ENCODE results near the gene UPF1. TPM values are rescaled to one million over a fixed set of nuclear protein-coding genes. Genes with fewer than 3 reads are reported as not detected.

The UPF1 gene
- total and polyA plus RNA-seq, 4 donors: 48.3 to 89.2 (median 64.5) TPM

- no peaks in the 10 kb centered on the region for H3K9me3 ChIP-seq (ENCODE audit: control insufficient read depth in 4 of 4, insufficient read depth in 3 of 4, low read length in 3 of 4)
- no peak overlapping the region for H3K4me3 ChIP-seq
- no peak for ATAC-seq (ENCODE audit: insufficient read depth, low FRiP score)
- no peak for TF ChIP-seq CTCF (IDR thresholded peaks at IDR 0.05; ENCODE audit: control extremely low read depth, extremely low read depth)
- DNase-seq: no peak
- no peaks in the 10 kb centered on the region for H3K36me3 ChIP-seq (ENCODE audit: control insufficient read depth in 4 of 4, insufficient read depth in 4 of 4, low read length in 4 of 4)
- H3K27ac ChIP-seq (ENCODE audit: low read depth in 1 of 2, low read length in 1 of 2): no peak overlapping the region
- H3K4me1 ChIP-seq (ENCODE audit: control insufficient read depth in 5 of 5, insufficient read depth in 5 of 5, low read length in 5 of 5): peaks cover 0 to 3% (median 0%) of the 10 kb centered on the region in 5 donors
- H3K9ac ChIP-seq (ENCODE audit: insufficient read depth in 1 of 2, low read length in 2 of 2): no peak overlapping the region
- H3K27me3 ChIP-seq (ENCODE audit: control insufficient read depth in 3 of 3, insufficient read depth in 3 of 3, low read length in 2 of 3): peaks cover 0 to 30% (median 24%) of the 10 kb centered on the region in 3 donors
These were observed 31.7 kb upstream of the UPF1 start for GRCh38 chr19:18800079-18800478.

- H3K9ac ChIP-seq (ENCODE audit: insufficient read depth in 1 of 2, low read length in 2 of 2): no peak overlapping the region
- H3K4me1 ChIP-seq (ENCODE audit: control insufficient read depth in 5 of 5, insufficient read depth in 5 of 5, low read length in 5 of 5): peaks cover 0 to under 1% (median 0%) of the 10 kb centered on the region in 5 donors
- 78 to 82% methylated on average over 10 of the region's 10 CpGs for WGBS, 2 donors
- H3K27ac ChIP-seq (ENCODE audit: low read depth in 1 of 2, low read length in 1 of 2): no peak overlapping the region
- ATAC-seq (ENCODE audit: insufficient read depth, low FRiP score) (no peak), DNase-seq (no peak)
- H3K9me3 ChIP-seq (ENCODE audit: control insufficient read depth in 4 of 4, insufficient read depth in 3 of 4, low read length in 3 of 4): no peaks in the 10 kb centered on the region
- H3K27me3 ChIP-seq (ENCODE audit: control insufficient read depth in 3 of 3, insufficient read depth in 3 of 3, low read length in 2 of 3): peaks cover 0 to 30% (median 24%) of the 10 kb centered on the region in 3 donors
- TF ChIP-seq CTCF (IDR thresholded peaks at IDR 0.05; ENCODE audit: control extremely low read depth, extremely low read depth): no peak
- H3K36me3 ChIP-seq (ENCODE audit: control insufficient read depth in 4 of 4, insufficient read depth in 4 of 4, low read length in 4 of 4): no peaks in the 10 kb centered on the region
- H3K4me3 ChIP-seq: no peak overlapping the region
These were observed 31.1 kb upstream of the UPF1 start for GRCh38 chr19:18800636-18801035.

- no peak for TF ChIP-seq CTCF (IDR thresholded peaks at IDR 0.05; ENCODE audit: control extremely low read depth, extremely low read depth)
- no peaks in the 10 kb centered on the region for H3K4me1 ChIP-seq (ENCODE audit: control insufficient read depth in 5 of 5, insufficient read depth in 5 of 5, low read length in 5 of 5)
- H3K9ac ChIP-seq (ENCODE audit: insufficient read depth in 1 of 2, low read length in 2 of 2): no peak overlapping the region
- no peaks in the 10 kb centered on the region for H3K9me3 ChIP-seq (ENCODE audit: control insufficient read depth in 4 of 4, insufficient read depth in 3 of 4, low read length in 3 of 4)
- H3K36me3 ChIP-seq (ENCODE audit: control insufficient read depth in 4 of 4, insufficient read depth in 4 of 4, low read length in 4 of 4): no peaks in the 10 kb centered on the region
- H3K4me3 ChIP-seq: no peak overlapping the region
- peaks cover 0 to 26% (median 17%) of the 10 kb centered on the region in 3 donors for H3K27me3 ChIP-seq (ENCODE audit: control insufficient read depth in 3 of 3, insufficient read depth in 3 of 3, low read length in 2 of 3)
- ATAC-seq (ENCODE audit: insufficient read depth, low FRiP score) (no peak), DNase-seq (no peak)
- H3K27ac ChIP-seq (ENCODE audit: low read depth in 1 of 2, low read length in 1 of 2): no peak overlapping the region
- WGBS, 2 donors: 69 to 71% methylated on average over 11 of the region's 11 CpGs
These were observed 29.4 kb upstream of the UPF1 start for GRCh38 chr19:18802354-18802753.

DNA sequence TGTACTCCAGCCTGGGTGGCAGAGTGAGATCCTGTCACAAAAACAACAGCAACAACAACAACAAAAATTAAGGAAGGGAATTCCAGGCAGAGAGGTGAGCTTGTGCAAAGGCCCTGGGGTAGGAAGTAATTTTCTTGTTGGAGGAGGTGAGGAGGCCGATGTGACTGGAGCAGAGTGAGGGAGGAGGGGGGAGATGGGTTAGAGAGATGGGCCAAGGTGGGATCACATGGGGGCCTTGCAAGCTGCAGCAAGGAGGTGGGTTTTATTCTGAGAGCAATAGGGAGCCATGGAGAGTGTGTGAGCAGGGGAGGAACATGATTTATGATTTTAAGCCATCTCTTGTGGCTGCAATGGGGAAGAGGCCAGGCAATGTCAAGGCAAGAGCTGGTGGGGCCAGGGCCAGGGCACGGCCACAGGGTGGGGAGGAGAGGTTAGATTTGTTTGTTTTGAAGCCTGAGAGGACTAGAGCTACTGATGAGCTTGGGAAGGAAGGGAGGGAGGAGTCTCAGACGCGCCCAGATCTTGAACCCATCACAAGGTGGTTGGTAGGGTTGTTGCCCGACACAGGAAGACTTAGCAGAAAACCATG is 28.1 kb upstream of the UPF1 start:
- Histone ChIP-seq H3K9ac (ENCODE audit: insufficient read depth in 1 of 2, low read length in 2 of 2) (no peak overlapping the region), H3K4me1 (ENCODE audit: control insufficient read depth in 5 of 5, insufficient read depth in 5 of 5, low read length in 5 of 5) (no peaks in the 10 kb centered on the region), H3K27ac (ENCODE audit: low read depth in 1 of 2, low read length in 1 of 2) (no peak overlapping the region), H3K27me3 (ENCODE audit: control insufficient read depth in 3 of 3, insufficient read depth in 3 of 3, low read length in 2 of 3) (peaks cover 0 to 18% (median 8%) of the 10 kb centered on the region in 3 donors), H3K9me3 (ENCODE audit: control insufficient read depth in 4 of 4, insufficient read depth in 3 of 4, low read length in 3 of 4) (no peaks in the 10 kb centered on the region), H3K36me3 (ENCODE audit: control insufficient read depth in 4 of 4, insufficient read depth in 4 of 4, low read length in 4 of 4) (no peaks in the 10 kb centered on the region), H3K4me3 (no peak overlapping the region)
- no peak for TF ChIP-seq CTCF (IDR thresholded peaks at IDR 0.05; ENCODE audit: control extremely low read depth, extremely low read depth)
- WGBS, 2 donors: 86 to 93% methylated on average over 5 of the region's 5 CpGs
- ATAC-seq (ENCODE audit: insufficient read depth, low FRiP score) (no peak), DNase-seq (no peak)
